ENCODE measurements around the gene TOP3B. TPM values are rescaled to one million over a fixed set of nuclear protein-coding genes. Genes with fewer than 3 reads are reported as not detected.
A peak's percentile ranks its signal among the peaks of the same experiment; 100 is the strongest.

The TOP3B gene
- total and polyA plus RNA-seq, 9 of the 15 experiments (the other 6 are each of a cell fraction or from before 2014, with no cell fraction given), result 3.0 to 188 (median 112) TPM

- TF ChIP-seq CREB3 (tag; conservative IDR thresholded peaks at IDR 0.05; ENCODE audit: low read depth), result no peak
- TF ChIP-seq ZNF165 (CRISPR knock-in tag; IDR thresholded peaks at IDR 0.05; ENCODE audit: borderline replicate concordance), result no peak
- no peak for TF ChIP-seq ZKSCAN3 (CRISPR knock-in tag; IDR thresholded peaks at IDR 0.05)
- TF ChIP-seq MLX (CRISPR knock-in tag; conservative IDR thresholded peaks at IDR 0.05), result peak in 1 of 2 experiments; percentile 79; a peak in 1 of 4 replicates
- no peak for TF ChIP-seq ZNF766 (CRISPR knock-in tag; conservative IDR thresholded peaks at IDR 0.05)
- peak; percentile 40 for TF ChIP-seq RBFOX2 (IDR thresholded peaks at IDR 0.05; ENCODE audit: low read depth, low read length)
- TF ChIP-seq KHSRP (IDR thresholded peaks at IDR 0.05), result no peak
- peak; percentile 48; the same call in 1 of the 2 replicates for TF ChIP-seq POLR2A (conservative IDR thresholded peaks at IDR 0.05)
Measured at GRCh38 chr22:21919526-21920307, 62.9 kb downstream of the TOP3B start (continued).
